RKO (cell line): ENCODE data around the gene GRK4.
"Not testable (repeated sequence)": the region's sequence is repeated elsewhere in the genome, so short reads cannot be mapped to it uniquely, and the experiment has no call there.

Experiments used
- DNase-seq: peaks from one replicate; pipeline ENCODE4 v3.0.0-alpha.2; 2016; ENCODE audit warnings: low spot score

GRK4 gene

DNA sequence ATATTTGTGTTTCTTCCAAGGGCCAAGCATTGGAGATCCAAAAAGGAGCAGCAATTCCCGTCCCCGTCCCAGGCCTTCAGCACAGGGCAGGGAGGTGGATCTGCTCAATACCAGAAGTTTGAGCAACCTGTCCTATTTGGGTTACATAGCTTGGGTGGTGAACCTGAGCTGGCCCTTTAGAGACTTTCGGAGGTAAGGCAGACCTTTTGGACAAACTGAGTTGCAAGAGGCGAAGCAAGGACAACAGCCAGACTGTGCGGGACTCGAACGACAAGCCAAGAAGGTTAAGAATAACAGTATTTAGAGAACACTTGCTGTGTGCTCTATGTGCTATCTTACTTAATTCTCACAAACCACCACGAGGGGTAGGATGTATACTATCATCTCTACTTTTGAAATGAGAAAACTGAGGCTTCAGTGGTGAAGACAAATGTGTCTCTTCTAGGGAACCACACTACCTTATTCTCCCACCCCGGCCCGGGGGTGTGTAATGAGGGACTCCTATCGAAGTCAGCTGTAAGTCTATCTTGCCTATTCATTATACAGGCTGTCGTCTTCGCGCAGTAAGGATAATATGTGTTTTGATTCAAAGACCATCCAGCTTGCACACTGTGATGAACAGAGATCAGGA lies 1.4 kb upstream of the GRK4 start:
- peak; percentile 65 for DNase-seq

DNA sequence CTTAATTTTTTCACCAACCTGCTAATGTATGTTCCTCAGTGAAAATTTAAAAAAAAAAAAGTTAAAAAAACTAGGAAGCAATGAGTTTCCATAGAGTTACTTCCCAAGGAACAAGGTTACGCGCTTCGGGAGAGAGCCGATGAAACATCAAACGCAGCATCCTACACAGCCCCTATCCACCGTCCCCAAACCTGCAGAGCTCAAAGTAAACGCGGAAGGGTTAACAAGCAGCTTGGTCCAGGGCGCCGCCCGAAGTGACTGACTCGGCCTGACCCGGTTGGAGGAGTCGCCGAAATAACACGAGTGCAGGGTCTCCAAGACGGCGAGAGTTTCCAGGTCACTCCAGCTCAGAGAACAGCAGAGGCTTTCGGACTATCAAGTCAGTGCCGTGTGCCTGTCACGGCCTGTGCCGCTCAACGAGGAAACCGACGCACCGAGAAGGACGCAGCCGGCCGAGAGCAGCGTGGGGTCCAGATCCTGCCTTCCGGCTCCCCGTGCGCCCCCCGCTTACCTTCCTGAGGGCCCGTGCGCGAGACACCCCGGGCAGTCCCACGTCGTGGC lies 677 bp upstream of the GRK4 start:
- peak; percentile 86 for DNase-seq

DNA sequence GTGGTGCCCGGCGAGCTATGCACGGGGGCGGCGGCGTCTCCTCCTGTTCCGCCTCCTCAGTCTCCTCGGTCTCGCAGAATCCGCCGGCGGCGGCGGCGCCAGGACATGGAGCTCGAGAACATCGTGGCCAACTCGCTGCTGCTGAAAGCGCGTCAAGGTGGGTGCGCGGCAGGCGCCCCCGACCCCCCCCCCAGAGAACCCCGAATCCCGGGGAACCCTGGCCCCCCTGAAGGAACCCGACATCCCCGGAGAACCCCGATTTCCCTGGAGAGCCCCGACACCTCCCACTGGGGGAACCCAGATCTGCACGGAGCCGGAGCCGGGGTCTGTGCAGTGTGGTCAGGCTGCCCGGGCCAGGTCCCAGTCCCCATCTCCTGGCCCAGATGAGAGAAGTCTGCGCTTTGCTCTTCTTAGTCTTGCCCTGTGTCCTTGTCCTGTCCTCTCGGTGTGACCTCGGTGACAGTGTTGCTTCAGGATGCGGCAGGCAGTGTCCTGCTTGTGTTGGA lies 648 bp downstream of the GRK4 start:
- peak; percentile 61 for DNase-seq

DNA sequence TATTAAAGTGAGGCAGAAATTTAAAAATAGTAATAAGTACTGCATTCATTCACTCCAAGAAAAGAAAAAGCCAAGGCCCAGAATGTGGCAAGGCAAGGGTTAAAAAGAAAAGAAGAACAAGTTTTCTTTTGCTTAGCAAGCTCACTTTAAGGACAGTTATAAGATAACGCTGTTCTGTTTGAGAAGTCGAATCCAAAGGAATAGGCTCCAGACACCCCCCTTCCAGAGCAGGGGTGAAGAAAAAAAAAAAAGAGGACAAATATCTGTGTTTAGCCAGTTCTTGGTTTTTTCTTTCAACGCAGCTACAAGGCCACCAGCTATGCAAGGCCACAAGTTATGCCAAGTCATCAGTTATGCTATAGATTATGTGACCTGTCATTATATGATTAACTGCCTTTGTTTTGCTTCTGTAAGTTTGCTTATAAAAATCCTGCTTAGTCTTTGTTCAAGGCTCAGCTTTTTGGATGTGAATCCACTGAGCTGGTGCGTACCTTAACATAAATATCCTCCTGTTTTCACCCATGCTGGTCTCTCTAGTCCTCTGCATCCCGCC lies 1.4 kb downstream of the GRK4 start:
- no peak for DNase-seq

DNA sequence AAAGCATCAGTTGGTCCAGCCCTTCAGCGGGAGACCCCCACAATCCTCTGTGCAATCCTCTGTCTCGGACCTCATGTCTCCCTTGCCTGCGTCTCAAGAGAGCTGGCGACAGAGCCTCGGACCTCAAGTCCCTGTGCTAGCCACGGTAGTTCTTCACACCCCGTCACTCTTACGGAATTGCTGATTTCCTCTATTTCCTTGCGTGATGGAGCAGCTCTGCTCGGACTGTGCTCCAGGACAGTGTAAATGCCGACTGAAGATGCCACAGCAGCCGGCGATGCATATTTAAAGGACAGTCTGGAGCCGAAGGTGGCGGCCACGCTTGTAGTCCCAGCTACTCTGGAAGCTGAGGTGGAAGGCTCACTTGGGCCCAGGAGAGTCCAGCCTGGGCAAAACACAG lies 1.9 kb downstream of the GRK4 start:
- no peak for DNase-seq

DNA sequence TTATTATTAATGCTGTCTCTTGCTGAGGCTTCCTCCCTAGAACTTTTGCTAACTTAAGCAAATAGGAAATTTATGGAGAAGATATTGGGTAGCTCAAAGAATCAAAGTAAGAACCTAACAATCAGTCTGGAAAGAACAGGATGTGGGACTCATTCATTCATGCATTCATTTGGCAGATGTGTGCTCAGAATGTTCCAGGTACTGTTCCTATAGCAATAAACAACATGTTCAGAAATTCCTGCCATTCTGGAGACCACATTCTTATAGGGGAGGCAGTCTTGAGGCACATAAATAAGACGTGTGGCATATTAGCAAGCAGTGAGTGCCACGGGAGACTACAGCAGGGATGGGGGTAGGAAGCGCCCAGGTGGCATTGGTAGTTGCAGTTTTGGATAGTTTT lies 5.0 kb downstream of the GRK4 start:
- DNase-seq = no peak

DNA sequence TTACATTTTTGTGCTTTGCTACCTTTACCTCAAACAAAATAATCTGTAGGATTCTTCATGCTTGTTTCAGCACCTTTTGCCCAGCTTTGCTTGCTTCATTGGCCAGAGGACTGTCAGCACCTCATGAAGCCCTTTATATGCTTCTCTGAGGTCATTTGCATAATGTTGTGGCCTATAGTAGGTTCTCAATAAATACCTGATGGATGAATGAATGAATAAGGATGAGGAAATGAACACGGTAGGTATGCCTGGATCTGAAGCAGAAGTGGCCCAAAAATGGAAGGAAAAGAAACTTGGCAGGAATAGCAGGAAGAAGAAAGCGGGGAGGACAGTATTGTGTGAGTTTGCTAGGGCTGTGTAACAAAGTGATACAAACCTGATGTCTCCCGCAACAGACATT lies 7.9 kb downstream of the GRK4 start:
- DNase-seq = no peak

DNA sequence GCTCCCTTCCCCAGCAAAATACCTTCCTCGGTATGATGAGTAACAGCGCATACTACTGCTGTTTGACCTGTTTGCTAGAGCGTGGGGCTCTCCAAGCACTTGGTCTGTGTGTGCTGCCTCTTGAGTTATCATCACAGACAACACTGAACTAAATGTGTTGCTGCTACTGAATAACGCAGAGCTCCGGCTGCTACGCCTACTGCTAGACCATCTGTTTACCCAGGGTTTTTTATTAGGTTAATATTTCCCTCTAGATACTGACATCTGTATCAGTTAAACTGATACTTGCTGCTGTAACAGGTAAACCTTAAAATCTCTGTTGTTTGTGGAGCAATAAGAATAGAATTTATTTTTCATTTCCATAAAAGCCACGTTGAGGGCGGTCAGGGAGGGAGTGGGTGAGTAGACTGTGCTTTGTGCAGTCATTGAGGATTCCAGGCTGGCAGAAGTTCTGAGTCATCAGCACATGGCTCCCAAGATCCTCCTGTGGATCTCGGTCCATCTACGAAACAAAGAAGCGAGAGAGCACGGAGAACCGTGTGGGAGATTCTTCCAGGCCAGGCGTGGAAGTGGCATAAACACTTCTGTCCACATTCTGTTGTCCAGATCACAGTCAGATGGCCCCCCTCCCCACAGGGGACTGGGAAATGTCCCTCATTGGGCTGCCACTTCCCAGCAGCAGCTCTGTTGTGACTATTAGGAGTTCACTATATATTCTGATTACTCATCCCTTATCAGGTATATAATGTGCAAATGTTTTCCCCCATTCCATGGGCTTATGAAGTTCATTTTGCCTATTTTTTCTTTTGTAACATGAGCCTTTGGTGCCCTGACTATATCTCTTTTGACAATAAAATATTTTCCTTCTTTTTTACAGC lies 14.1 kb downstream of the GRK4 start:
- peak; percentile 51 for DNase-seq

DNA sequence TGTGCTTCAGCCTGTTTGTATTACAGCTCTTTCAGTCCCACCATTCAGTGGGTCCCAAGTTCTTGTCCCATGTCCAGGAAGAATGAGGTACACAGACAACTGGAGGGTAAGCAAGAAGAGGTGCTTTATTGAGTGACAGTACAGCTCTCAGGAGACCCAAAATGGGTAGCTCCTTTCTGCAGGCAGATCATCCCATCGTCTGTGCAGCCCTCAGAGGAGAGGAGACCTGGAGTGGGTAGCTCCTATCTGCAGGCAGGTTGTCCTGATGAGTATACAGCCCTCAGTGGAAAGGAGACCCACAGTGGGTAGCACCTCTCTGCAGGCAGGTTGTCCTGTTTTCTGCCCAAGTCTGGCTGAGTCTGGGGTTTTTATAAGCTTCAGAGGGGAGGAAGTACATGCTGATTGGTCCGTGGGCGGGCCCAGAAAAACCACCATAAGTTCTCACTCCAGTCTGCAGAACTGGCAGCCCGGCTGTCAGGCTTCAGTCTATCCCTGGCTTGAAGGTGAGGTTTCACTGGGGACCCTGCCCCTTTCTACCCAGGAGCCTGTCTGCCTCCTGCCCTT lies 18.0 kb downstream of the GRK4 start:
- DNase-seq = no peak

DNA sequence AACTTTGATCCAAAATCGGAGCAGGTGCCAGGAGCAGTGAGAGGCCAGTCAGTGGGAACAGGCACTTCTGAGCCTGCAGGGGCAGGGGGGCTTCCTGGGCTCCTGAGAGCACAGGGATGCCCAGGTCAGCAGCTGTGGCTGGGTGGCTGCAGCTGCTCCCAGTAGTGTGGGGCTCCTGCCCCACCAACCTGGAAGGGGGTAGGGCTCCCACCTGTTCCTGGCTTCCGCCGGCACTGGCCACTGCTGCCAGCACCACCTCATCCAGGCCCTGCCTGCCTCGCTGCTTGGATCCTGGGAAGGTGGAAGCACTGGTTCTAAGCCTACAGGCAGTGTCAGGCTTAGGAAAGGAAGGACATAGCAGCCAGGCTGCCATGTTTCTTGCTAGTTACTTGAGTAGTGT lies 18.6 kb downstream of the GRK4 start:
- no peak for DNase-seq

DNA sequence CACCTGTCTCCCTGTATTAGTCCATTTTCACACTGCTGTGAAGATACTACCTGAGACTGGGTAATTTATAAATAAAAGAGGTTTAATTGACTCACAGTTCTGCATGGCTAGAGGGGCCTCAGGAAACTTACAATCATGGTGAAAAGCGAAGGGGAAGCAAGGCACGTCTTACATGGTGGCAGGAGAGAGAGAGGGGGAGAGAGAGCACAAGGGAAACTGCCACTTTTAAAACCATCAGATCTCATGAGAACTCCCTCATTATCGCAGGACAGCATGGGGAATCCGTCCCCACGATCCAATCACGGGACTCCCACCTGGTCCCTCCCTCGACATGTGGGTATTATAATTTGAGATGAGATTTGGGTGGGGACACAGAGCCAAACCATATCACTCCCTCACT lies 20.3 kb downstream of the GRK4 start:
- not testable (repeated sequence) for DNase-seq

DNA sequence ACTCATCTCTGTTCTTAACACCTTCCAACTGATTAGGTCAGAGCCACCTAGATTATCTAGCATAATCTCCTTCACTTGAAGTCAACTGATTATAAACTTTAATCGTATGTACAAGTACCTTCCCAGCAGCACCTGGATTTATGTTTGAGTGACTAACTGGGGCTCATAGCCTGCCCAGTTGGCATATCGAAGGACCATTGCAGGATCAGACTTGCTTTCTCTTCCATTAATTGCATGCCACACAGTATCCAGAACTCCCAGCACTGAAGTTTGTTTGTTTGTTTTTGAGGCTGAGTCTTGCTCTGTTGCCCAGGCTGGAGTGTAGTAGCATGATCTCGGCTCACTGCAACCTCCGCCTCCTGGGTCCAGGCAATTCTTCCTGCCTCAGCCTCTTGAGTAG lies 27.9 kb downstream of the GRK4 start:
- no peak for DNase-seq

DNA sequence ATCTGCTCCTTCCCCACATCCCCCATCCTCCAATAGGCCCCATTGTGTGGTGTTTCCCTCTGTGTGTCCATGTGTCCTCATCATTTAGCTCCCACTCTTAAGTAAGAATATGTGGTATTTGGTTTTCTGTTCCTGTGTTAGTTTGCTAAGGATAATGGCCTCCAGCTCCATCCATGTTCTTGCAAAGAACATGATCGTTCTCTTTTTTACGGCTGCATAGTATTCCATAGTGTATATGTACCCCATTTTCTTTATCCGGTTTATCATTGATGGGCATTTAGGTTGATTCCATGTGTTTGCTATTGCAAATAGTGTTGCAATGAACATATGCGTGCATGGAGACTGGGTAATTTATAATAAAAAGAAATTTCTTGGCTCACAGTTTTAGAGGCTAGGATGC lies 31.5 kb downstream of the GRK4 start:
- DNase-seq = no peak

DNA sequence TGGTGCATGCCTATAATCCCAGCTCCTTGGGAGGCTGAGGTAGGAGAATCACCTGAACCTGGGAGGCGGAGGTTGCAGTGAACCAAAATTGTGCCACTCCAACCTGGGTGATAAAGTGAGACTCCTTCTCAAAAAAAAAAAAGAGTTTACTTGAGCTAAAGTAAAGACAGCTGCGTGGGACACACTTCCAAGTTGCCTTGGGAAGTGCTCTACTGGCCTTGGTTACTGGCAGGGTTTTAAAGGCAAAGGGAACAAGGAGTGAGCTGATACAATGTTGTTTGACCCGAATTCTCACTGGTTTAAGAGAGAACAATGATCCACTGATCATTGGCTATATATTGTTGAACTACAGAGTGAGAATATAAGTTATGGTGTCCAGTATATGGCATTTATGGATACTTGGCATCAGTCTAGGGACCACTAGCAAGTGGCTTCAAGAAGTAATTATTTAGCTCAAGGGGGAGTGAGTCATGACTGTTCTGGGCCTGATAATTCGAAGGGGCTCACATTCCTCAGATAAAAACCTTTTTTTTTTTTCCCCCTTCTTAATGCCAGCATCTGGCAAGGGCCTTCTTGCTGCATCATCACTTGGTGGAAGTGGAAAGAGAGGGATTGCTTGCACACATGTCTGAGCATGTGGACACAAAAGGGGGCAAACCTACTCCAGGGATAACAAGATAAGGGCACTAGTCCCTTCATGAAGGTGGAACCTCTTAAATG lies 32.3 kb downstream of the GRK4 start:
- no peak for DNase-seq

DNA sequence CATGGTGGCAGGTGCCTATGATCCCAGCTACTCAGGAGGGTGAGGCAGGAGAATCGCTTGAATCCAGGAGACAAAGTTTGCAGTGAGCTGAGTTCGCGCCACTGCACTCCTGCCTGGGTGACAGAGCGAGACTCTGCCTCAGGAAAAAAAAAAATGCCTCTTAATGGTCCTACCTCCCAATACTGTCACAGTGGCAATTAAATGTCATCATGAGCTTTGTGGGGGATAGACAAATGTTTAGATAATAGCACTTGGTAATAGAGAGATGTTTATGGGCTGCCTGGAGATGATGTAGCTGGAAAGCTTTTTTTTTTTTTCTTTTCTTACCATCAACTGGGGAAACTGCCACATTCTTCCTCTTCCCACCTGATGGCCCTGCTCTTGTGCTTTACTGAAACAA lies 33.0 kb downstream of the GRK4 start:
- no peak for DNase-seq

DNA sequence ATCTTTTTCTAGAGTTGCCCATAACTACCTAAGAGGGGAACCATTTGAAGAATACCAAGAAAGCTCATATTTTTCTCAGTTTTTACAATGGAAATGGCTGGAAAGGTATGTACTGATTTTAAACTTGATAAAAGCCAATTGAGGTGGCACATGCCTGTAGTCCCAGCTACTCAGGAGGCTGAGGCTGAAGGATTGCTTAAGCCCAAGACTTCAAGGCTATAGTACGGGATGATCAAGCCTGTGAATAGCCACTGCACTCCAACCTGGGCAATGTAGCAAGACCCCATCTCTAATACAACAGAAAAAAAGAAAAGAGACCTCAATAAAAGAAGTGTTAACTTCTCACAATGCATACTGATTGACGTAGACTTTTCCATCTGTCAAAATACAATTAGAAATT lies 44.4 kb downstream of the GRK4 start:
- DNase-seq = no peak

DNA sequence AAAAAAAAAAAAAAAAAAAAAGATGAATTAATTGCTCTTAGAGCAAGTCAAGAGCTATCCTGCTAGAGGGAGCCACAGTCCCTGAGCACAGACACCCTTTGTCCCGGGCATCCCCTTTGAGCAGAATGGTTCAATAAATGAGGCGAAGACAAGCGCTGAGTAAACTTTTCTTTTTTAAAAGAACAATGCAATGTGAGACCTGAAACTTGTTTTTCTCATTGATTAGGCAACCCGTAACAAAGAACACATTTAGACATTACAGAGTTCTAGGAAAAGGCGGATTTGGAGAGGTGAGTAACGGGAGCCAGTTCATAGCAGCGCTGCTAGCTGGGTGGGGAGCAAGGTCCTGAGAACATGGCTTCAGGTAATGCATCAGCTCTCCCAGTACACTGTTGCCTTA lies 46.1 kb downstream of the GRK4 start:
- no peak for DNase-seq

DNA sequence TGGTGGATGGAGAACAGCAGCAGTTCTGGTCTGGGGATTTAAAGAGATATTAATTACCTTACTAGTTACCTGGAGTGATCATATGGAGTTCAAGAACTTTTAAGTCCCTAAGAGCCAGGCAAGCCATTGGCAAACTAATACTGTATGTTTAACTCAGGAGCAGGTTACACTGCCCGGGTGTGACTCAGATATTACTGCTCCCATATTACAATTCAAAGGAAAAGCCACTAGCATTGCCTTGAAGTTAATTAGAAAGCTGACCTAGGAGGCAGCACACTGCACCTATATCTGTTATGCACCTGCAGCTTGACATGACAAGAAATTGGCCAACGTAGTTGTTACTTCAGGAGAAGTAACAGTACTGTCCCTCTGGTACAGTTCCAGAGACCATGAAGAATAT lies 47.2 kb downstream of the GRK4 start:
- DNase-seq = peak; percentile 19

DNA sequence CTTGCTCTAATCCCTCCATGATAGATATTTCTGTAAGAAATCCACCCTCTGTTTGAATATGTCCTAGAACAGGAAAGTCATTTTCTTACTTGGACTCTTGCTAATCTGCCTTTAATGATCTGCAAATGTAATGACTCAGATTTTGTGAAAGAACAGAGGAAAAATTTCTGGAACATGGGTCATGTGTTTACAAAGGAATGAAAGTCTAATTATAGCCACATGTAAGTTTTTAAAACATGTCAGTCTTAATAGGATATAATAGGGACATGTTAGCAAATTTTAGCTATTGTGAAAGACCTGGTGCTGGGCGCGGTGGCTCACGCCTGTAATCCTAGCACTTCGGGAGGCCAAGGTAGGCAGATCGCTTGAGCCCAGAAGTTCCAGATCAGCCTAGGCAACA lies 47.6 kb downstream of the GRK4 start:
- no peak for DNase-seq

DNA sequence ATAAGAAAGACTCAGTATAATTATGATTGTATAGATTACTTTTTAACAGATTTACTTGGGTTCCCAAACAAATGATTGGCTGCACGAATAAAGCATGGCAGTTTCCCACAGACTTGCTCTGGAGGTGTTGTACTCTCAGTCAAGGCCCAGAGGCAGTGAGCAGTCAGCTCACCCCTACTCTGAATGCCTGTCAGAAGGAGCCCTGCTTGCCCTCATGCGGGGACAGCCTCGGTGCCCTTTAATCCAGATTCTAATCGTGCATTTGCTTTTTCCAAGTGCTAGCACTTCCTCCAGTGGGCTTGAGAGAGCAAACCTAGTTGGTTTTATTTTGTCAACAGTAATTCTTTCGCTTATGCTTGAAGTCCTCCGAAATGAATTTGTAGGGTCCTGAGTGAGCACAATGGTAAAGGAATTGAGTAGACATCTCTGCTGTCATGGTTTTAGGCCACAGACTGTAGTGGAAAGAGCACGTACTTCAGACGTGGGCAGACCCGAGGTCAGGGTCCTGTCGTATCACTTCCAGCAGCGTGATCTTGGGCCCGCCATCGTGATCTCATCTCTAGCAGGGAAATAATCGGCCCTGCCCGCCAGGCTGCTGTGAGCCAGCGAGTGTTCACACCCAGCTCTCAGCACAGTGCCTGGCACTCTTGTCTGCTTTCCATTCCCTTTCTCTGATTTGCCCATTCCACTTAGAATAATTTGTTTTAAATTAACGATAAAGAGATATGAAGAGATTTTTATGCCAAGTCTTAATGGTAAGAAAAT lies 48.3 kb downstream of the GRK4 start:
- DNase-seq = no peak

DNA sequence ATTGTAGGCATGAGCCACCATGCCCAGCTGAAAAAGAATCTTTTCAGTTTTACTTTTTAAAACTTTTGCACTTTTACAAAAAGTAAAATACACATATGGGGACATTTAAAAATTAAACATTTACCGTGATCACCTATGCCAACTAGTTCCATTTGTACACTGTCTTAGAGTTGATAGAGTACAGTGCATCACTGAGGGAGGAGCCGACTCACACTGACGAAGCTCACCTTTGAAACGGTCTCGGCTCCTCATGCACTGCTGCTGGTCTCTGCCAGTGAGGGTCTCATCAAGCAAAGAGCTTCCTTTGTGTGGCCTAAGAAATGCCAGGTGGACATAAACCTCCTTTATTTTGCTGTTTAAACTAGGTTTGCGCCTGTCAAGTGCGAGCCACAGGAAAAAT lies 50.0 kb downstream of the GRK4 start:
- DNase-seq = no peak
